ENCODE data around the gene RAP1GAP.

The RAP1GAP gene

DNA sequence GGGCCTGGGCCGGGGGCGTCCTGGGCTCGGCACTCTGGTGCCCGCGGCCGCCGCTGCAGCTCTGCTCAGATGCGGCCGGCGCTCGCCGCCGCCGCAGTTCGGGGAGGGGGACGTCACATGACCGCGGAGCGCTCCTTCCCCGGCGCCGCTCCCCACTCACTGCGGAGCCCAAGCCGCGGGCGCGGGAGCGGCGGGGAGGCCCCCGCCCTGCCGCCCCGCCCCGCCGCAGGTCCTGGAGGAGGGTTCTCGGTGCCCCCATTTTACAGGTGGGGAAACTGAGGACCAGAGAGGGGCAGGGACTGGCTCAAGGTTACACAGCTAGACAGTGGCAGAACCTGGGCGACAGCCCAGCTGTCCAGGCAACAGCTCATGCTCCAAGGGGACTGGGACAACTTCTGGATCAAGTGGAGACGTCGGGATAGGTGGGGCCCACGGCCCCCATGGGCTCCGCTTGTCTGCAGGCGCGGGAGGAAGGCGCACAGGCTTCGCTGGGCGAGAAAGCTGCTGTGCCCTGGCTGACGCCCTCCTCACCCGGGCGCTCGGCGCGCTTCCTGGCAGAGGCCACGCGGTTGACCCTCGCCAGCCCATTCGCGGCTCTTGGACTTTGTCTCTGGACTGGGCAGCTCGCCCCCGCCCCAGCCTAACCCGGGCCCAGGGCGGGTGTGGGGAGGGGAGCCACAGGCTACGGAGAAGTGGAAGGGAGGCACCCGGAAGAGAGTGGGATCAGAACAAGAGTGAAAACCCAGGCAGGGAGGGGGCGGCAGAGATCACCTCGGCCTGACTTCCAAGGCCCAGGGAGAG is at the start of gene RAP1GAP:
RAP1GAP (minus strand) TSS at position 100 of the 801 bp plus-strand sequence. CDS start 49,325 bp downstream, outside the sequence.
- in situ Hi-C loops (cut with MboI; ENCODE audit: low sequenced_read_pairs), result no loop called here

- in situ Hi-C loops (cut with MboI; ENCODE audit: low sequenced_read_pairs), result no loop called here
These were observed 47.0 kb upstream of the RAP1GAP start for GRCh38 chr1:21716169-21716568.

GRCh38 chr1:21707891-21708290 is 38.7 kb upstream of the RAP1GAP start:
- in situ Hi-C loops (cut with MboI; ENCODE audit: low sequenced_read_pairs), result no loop called here

DNA sequence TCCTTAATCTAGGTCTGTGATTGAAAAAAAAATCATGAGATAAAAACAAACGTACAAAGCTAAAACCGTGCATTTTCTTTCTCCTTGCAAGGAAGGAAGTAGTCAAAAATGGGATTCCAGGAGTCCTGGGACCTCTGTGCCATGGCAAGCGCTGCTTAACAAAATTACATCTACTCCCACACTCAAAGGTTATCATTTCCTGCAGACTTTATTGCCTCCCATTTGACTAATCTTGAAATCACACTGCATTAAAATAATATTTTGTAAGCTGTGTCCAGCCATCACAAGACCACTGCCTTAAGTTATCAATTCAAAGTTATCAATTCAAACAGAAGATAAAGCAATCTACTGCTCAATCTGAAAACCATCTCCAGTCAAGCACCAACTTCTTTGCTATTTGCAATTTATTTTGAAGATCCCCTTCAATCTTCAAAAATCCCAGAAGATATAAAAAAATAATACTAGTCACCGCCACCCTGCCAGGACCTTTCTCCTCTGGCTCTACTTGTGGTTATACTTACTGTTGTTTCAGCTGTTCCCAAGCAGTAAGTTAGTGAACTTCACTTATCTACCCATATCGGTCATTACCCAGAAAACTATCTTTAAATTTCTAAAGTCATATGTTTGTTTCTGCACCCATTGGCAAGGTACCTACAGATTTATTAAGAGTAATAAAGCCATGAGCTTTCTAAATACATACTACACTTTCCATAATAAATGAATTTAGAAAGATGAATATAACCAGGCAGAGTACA is 38.1 kb upstream of the RAP1GAP start:
- in situ Hi-C loops (cut with MboI; ENCODE audit: low sequenced_read_pairs), result no loop called here

GRCh38 chr1:21706151-21706835 is 37.1 kb upstream of the RAP1GAP start:
- in situ Hi-C loops (cut with MboI; ENCODE audit: low sequenced_read_pairs), result no loop called here

GRCh38 chr1:21705303-21705980 is 36.3 kb upstream of the RAP1GAP start:
- in situ Hi-C loops (cut with MboI; ENCODE audit: low sequenced_read_pairs), result no loop called here

DNA sequence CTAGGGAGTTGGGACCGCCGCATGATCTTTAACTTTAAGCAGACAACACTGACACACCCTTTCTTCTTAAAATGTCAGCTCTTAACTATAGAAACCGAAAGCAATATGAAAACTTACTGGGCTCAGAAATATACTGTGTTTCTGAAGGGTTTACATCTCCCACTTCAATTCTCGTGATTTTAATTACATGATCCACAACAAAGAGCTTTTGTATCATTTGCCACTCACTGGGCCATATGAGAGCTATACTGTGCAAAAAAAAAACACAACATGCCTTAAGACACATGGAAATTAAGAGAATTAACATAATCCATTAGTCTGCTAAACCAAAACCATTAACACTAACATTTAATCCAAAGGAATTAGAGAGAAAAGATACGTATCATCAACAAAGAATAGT is 35.0 kb upstream of the RAP1GAP start:
- in situ Hi-C loops (cut with MboI; ENCODE audit: low sequenced_read_pairs), result no loop called here

GRCh38 chr1:21703318-21703963 is 34.3 kb upstream of the RAP1GAP start:
- in situ Hi-C loops (cut with MboI; ENCODE audit: low sequenced_read_pairs), result no loop called here

DNA sequence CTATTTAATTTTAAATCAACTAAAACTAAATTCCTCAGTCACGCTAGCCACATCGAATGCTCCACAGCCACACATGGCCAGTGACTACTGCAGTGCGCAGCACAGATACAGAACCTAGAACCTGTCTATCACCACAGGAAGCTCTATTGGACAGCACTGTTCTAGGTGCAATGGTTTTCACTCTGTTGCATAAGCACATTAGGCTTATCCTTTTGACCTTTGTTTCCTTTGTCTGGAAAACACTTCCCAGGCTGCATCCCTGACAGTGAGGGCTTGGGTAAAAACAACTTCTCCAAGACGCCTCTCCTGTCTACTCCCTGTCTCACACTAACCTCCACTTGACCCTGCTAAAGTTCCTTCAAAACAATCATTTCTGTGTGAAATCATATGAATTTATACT is 33.6 kb upstream of the RAP1GAP start:
- in situ Hi-C loops (cut with MboI; ENCODE audit: low sequenced_read_pairs), result no loop called here

DNA sequence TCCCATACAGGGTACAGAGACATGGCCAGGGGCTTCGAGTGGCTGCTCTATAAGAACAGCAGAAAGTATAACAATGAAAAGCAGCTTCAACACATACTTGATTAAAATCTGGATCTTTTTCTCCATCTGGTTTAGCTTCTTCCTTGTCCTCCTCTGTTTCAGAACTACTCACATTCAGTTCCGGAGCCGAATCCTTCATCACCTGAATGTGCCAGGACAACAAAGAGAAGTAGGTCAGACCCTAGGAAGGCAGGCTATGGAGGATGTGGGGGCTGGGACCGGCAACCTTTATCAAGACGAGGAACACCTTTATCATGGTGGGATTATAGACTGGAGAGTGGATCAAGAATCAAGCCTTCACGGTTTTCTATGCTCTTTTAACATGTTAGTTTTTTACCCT is 32.2 kb upstream of the RAP1GAP start:
- in situ Hi-C loops (cut with MboI; ENCODE audit: low sequenced_read_pairs), result no loop called here

- in situ Hi-C loops (cut with MboI; ENCODE audit: low sequenced_read_pairs), result no loop called here
These were observed 30.9 kb upstream of the RAP1GAP start for GRCh38 chr1:21700094-21700493.

DNA sequence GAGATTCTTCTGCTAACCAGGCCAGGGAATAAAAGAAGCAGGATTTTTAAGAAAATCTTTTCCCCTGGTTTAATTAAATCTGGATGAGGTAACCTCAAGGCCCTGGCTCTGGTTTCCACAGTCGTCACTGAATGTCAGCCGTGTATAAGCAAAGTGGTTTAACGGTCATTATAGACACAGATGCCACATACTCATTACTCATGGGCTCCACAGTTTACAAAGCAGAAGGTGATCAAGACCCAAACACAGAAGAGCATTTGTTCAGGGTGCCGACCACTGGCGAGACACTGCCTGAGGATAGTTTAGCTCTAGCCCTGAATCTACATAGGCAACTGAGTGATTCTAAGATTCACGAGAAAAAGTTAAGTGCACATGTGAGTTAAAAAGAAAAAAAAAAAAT is 27.8 kb upstream of the RAP1GAP start:
- in situ Hi-C loops (cut with MboI; ENCODE audit: low sequenced_read_pairs), result no loop called here

DNA sequence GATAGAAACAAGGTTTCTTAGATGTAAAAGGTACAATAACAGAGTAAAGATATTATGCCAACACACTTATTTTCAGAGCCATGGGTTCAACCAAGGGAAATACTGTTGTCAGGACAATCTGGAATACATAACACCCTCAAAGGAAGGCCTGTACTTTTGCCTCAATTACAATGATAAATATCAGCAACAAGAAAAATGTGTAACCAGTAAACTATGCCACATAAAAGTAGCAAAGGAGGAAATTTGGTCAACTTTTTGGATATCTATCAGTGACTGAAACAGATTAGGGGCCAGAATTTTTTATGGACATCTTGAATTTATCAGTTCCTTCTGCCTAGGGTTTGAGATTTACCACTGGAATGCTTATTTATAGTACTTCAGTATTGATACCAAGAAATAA is 24.6 kb upstream of the RAP1GAP start:
- in situ Hi-C loops (cut with MboI; ENCODE audit: low sequenced_read_pairs), result no loop called here

DNA sequence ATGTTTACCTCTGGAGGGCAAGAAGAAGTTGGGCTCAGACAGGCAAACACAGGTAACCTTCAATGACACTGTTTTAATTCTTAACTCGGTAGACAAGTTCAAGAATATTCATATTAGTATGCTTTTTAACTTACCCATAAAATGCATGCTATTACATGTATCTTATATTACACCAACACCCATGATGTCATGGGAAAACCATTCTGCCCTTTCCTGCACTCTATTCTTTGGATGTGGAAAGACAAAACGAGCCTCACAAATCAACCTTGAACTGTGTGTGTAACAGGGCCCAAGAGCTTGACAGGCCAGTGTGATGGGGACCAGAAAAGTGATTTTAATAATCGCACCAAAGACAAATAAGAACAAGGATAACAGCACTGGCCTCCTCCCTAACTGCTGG is 22.6 kb upstream of the RAP1GAP start:
- in situ Hi-C loops (cut with MboI; ENCODE audit: low sequenced_read_pairs), result no loop called here

GRCh38 chr1:21689661-21690372 is 20.7 kb upstream of the RAP1GAP start:
- in situ Hi-C loops (cut with MboI; ENCODE audit: low sequenced_read_pairs), result no loop called here

DNA sequence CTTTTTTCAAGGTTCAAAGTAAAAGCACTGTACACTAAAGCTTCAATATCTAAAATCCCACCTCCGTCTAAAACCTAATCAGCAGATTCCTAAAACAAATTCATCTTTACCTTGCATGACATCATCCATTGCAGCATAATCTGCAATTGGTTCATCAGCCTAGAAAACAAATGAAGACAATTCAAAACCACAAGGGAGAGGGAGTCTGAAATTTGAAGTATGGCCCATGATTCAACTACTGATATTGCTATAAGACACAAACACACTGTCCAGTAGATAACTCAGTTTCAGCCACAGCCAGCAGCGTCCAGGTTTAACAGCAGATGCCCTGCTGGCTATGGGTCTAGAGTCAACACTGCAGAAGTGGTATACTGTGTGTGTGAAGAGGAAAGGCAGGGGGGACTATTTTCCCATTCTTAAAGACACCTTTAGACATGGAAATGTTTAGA is 17.9 kb upstream of the RAP1GAP start:
- in situ Hi-C loops (cut with MboI; ENCODE audit: low sequenced_read_pairs), result no loop called here

DNA sequence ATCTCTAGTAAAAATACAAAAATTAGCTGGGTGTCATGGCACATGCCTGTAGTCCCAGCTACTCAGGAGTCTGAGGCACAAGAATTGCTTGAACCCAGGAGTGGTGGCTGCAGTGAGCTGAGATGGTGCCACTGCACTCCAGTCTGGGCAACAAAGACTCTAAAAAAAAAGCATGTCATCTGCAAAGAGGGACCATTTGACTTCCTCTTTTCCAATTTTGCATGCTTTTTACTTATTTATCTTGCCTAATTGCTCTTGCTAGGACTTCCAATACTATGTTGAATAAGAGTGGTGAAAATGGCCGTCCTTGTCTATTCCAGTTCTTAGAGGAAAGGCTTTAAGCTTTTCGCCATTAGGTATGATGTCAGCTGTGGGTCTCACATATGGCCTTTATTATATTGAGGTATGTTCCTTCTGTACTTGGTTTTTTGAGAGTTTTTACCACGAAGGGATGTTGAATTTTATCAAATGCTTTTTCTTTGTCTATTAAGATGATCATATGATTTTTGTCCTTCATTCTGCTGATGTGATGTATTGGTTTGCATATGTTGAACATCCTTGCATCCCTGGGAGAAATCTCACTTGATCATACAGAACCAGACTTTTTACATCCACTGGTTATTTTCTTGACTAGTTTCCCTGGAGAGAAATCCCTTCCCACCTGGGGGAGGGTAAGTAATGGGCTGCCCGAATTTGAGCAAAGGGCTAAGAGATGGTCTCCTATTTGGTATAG is 17.0 kb upstream of the RAP1GAP start:
- in situ Hi-C loops (cut with MboI; ENCODE audit: low sequenced_read_pairs), result no loop called here

- in situ Hi-C loops (cut with MboI; ENCODE audit: low sequenced_read_pairs), result no loop called here
These were observed 12.3 kb upstream of the RAP1GAP start for GRCh38 chr1:21681426-21681825.

DNA sequence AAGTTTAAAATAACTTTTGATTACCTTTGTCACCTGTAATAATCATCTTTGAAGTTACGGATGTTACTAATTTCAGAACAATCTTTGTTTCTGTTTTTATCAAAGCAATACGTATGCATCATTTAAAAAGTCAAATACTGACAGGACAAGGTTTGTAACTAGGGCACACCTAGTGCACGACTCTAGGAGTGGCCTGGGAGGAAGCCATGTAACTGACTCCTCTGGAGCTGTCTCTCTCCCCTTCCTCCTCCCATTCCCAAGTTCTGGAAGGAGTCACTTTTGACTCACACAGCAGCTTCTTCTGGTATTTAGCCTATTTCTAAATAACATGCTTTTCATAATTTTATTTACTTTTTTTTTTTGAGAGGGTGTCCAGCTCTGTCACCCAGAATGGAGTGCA is 11.8 kb upstream of the RAP1GAP start:
- in situ Hi-C loops (cut with MboI; ENCODE audit: low sequenced_read_pairs), result no loop called here
